GM18498 (cell line): Measurements from ENCODE around the gene ACTR5.

Experiments
- ATAC-seq: cut with Tn5 transposase; IDR thresholded peaks from one replicate; pipeline ENCODE4 v1.9.1; 2021; ENCODE audit warnings: mild to moderate bottlenecking, moderate library complexity; ENCODE audit not compliant: unreplicated experiment

The ACTR5 gene

DNA sequence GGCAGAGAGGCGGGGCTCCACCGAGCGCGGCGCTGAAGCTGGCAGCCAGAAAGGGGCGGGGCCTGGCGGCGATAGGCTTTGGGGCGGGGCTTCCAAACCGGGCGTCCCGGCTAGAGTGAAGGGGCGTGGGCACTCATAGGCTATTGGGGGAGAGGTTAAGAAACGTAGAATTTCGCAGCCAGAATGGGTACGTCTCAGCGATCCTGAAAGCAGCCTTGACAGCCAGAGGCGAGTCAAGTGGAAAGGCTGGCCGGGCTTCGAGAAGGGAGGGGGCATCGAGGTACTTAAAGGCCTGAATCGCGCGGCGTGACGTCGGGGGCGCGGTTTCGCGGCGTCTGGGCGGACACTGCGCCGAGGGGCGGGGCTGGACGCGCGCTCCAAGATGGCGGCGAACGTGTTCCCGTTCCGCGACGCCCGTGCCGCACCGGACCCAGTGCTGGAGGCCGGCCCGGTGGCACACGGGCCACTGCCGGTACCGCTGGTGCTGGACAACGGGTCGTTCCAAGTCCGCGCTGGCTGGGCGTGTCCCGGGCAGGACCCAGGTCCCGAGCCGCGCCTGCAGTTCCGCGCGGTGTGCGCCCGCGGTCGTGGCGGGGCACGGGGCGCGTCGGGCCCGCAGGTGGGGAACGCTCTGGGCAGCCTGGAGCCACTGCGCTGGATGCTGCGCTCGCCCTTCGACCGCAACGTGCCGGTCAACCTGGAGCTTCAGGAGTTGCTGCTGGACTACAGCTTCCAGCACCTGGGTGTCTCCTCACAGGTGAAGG is at the start of gene ACTR5:
TSS of gene ACTR5 (plus strand) at position 364 of the 764 bp plus-strand sequence. CDS start at position 383, 19 bp downstream.
- peak; percentile 91 for ATAC-seq

DNA sequence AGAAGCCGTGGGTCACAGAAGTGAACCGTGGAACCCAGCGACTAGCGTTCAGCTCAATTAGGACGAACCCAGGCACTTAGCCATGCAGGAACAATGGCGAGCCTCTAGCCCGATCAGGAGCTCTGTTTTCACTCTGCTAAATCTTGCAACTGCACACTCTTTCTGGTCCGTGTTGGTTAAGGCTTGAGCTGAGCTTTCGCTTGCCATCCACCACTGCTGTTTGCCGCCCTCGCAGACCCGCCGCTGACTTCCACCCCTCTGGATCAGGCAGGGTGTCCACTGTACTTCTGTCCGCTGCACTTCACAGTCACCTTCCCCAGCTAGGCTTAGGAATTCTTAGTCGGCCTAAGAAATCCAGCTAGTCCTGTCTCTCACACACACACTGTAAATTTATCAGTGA is 49.7 kb upstream of the ACTR5 start:
- no peak for ATAC-seq

DNA sequence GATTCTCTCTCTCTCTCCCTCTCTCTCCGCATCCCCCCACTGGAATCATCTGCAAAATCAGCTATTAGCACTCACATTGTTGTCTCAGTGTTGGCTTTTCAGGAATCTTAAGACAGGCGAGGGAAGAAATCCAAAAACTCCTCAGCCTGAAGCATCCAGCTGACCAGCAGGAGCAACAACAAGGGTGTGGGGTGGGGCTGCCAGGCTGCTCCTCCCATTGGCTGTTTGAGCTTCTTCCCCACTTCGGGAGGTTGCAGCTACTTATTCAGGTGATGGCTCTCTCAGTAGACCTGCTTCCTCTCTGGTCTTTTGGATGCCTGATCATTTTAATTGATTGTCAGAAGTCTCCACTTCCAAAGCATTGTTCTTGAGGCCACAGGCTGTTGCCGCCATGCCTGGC is 48.1 kb upstream of the ACTR5 start:
- ATAC-seq = no peak

DNA sequence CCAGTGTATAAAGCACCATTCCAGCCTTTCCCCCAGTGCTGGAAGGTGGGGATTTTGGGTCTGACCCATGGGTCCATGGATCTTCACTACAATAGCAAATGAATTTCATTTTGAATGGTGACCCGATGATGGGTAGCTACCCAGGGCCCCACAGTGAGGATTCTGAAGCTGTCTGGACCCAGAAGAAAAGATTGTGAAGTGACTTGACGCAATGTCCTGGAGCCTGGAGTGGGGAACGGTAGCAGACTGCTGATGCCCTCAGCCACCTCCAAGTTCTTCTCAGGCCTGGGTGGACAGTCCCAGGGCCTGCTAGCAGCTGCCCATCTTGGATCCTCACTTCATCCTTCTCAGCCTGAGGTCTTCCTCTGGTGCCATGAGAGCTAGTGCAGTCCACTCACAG is 47.3 kb upstream of the ACTR5 start:
- ATAC-seq = no peak

DNA sequence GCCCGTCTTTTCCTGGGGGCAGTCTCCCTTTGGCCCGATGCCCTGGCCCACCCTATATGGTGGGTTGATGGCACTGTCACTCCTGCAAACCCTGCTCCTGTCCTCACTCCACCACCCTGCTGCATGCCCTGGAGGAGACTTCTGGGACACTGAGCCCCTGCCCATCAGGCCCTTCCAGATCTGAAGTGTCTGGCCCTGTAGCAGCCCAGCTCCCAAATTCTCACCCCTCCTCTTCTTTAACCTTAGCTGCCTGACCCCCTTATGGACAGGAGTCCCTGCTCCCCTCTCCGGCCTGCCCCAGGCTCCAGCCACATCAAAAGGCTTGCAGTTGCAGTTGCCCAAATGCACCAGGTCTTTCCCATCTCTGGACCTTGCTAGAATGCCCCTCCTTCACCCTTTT is 44.7 kb upstream of the ACTR5 start:
- ATAC-seq = no peak

DNA sequence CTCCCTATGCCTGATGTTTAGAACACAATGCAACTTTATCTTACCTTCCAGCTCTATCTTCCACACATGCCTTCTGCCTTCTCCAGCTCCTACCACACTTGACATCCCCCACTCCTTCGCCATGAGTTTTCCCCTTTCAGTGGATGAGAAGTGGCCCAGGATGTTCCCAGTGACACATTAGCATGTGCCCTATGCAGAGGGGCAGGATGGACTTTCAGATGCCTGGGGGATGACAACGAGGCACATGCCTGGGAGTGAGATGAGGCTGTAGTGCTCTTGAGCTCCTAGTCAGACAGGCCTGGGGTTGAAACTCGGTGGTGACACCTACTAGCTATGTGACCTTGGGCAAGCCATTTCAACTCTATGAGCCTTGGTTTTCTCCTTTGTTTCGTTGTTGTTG is 44.1 kb upstream of the ACTR5 start:
- ATAC-seq = no peak

DNA sequence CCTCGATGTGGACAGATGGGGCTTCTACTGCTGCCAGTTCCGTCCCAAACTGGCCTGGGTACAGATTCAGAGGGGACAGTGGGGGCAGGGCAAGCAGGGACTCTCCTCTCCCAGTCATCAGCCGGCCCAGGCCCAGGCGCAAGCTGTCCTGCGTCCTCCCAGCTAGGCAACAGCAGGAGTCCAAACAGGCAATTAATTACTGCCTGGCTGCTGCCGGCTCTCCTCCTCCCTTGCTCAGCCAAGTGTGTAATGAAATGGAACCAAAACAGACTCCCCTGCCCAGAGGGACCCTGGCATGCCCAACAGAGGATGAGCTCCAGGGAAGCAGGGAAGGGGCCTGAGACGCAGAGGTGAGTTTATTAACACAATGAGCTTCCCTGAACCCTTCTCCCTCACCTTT is 41.8 kb upstream of the ACTR5 start:
- no peak for ATAC-seq

DNA sequence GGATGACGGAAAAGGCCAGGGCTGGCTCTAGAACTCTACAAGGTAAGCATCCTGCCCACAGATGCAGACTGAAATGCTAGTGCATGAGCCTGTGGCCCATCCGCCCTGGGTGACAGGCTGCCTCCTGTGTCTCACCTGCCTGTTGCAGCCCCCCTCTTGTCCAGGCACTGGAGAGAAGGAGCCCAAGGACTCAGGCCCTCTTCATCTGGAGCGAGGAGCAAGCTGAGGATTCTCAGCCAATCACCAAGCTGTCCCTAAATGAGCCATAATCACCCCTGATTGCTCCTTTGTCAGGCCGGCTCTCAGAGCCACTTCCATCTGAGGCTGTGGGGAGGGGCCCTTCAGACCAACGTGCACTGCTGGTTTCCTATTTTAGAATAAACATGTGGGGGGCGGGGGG is 34.0 kb upstream of the ACTR5 start:
- ATAC-seq = no peak

DNA sequence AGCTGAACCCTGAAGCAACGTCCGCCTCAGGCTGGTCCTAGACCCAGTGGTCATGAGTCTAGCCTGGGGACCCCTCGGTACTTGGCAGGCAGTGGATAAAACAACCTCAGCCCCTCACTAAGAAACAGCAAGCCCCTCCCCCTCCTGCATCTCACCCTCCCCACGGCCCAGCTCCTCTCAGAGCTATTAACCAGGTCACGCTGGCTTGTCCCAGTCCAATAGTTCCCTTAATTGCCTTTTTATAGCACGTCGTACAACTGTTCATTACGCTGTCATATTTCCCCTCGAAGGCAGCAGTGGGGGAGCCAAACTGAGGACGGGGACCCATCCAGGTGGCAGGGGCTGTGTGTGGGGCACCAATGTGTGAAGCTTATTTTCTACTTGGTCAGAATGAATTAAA is 32.6 kb upstream of the ACTR5 start:
- no peak for ATAC-seq

DNA sequence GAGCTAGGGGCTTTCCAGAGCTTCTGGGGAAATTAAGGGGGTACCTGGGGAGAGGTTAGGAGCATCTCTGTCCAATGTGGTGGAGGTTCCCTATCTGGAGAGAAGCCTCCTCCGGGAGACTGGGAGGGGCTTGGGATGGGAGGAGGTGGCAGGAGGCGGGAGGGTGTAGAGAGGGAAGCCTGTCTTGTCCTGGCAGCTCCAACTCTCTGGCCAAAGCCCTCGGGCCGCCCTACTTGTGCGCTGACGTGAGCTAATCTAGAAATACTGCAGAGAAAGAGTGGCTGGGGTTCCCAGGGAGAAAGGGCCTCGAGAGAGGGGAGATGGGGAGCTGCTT is 25.6 kb upstream of the ACTR5 start:
- ATAC-seq = no peak

DNA sequence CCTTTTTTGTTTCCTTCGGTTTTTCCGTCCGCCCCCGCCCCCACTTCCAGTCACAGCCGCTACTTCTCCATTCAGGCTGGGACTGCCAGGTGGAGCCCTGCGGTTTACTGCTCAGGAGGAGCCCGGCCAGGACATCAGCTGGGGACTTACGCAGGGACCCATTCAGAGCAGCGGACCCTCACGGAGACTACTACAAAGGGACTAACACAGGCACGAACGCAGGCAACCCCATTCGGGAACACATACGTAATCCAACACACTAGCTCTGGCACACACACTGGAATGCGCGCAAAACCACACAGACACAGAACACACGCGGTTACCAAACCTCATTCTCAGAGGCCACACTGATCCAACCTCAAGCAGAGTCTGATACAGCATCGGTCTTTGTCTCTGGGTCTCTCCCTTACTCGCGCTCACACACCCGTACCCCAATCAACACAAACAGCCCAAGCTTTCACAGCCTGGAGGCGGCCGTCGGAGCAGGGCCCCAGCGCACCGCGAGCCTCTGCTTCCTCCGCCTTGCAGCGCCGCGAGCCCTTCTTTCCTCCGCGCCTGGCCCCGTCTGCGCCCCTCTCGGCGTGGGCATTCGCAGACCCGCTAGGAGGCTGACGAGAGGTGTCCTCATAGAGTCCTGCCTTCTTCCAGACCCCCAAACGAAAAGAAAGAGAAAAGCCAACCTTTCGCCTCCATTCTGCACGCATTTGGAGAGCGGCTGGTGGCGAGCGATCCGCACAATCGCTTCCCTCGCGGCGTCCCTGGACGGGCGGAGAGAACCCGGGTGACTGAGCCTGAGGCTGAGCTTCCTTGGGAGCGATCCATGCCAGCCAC is 25.0 kb upstream of the ACTR5 start:
- ATAC-seq = no peak

DNA sequence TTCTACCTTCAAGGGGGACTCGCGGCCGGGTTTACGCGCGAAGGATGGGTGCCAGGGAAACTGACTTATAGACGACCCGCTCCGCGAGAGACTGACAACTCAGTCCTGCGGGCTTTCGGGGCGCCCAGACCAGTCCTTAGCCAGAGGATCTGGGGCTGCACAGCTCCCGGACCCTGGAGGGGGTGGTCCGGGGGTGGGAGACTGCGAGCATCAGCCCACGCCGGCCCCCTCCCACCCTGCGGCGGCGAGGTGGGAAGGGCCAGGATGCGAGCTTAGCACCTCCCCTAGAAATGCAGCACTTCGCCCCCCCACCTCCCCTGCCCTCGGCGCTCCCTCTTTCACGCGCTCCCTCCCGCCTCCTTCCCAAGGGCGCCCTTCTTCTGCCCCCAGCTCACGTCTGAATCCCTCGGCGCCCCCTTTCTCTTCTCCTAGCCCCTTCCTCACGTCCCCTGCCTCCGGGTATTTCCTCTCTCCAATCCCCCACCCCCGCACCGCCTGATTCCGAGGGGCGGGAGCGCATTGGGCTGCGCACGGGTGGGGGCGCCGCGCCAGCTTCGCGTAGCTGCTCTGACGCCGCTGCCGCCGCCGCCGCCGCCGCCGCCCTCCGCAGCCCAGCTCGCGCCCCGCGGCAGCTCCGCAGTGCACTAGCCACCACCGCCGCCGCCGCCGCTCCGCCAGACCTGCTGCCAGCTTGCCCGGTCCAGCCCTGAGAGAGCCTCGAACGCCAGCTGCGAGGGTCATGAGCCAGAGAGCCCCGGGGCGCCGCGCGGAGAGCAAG is 24.2 kb upstream of the ACTR5 start, which contains the start of gene SLC32A1:
TSS of gene SLC32A1 (plus strand) at position 639 of the 778 bp plus-strand sequence. CDS start 239 bp downstream, outside the sequence.
- no peak for ATAC-seq

DNA sequence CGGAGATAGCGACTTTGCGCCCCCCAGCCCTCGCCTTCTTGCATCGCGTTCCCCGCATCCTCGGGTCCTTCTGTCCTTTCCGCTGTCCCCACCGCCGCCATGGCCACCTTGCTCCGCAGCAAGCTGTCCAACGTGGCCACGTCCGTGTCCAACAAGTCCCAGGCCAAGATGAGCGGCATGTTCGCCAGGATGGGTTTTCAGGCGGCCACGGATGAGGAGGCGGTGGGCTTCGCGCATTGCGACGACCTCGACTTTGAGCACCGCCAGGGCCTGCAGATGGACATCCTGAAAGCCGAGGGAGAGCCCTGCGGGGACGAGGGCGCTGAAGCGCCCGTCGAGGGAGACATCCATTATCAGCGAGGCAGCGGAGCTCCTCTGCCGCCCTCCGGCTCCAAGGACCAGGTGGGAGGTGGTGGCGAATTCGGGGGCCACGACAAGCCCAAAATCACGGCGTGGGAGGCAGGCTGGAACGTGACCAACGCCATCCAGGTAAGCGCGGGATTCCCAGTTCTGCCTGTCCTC is 23.6 kb upstream of the ACTR5 start:
- ATAC-seq = no peak

DNA sequence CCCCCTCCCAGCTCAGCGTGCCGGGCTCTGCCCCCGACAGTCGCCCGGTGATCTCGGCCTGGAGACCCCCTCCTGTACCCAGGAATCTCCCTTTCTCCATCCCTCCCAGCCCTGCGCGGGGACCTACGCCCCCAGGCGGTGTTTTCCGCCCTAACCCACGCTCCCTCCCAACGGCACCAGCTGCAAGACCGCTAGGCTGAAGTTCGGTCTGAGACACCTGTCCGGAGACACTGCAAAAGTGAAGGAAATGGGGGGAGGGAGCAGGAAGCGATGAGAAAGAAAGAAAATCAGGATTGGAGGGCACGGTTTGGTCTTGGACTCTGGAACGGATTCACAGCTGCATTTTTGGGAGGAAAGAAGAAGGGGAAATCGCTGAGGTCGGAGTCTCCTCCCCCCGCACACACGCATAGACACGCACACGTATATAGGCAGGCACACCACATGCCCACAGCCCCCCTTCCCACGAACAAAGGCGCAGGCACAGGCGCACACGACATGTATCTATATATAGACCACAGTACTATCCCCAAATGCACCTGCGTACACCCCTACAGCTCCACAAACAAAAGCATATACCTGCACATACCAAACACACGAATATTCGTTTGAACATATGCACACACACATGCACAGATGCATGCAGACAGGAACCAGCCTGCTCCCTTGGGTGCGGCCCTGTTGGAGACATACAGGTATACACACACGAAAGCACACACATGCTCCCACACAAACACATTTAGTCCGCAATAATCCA is 22.9 kb upstream of the ACTR5 start:
- ATAC-seq = no peak

DNA sequence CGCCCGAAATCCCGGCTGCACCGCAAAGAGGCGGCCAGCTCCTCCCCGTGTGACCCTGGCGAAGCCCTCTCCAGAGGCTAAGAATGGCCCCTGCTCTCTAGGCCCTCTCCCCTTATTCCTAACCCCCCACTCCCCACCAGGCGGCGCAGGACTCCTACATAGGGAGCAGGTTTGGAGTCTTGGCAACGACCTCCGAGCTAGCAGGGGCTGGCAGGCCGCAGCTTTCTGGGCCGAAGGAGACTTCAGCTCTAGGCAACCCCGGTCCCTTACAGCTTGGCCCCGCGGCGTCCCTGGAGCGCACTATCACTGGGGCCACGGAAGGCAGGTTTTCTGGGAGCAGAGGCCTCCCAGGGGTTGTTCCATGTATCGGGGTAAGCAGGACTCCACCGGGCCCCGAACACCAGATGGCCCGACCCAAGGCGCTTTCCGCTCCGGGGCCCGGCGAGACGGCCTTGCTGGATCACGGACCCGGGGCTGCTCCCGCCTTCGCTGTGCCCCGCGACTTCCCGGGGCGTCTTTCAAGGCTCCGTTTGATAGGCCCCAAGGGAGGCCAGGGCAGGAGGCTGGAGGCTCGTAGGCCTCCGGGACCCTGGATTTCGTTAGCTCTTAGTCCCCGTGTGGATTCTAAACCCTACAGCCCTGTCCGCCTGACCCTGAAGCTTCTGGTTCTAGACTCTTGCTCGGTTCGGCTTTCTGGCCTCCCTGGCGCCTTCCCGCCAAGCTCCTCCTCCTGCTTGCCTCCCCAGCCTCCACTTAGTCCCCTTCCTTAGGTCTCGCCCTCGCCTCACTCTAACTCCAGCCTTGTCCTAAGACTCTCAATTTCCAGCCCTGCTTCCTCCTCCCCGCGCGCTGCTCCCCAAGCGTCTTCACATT is 22.1 kb upstream of the ACTR5 start:
- ATAC-seq = no peak

DNA sequence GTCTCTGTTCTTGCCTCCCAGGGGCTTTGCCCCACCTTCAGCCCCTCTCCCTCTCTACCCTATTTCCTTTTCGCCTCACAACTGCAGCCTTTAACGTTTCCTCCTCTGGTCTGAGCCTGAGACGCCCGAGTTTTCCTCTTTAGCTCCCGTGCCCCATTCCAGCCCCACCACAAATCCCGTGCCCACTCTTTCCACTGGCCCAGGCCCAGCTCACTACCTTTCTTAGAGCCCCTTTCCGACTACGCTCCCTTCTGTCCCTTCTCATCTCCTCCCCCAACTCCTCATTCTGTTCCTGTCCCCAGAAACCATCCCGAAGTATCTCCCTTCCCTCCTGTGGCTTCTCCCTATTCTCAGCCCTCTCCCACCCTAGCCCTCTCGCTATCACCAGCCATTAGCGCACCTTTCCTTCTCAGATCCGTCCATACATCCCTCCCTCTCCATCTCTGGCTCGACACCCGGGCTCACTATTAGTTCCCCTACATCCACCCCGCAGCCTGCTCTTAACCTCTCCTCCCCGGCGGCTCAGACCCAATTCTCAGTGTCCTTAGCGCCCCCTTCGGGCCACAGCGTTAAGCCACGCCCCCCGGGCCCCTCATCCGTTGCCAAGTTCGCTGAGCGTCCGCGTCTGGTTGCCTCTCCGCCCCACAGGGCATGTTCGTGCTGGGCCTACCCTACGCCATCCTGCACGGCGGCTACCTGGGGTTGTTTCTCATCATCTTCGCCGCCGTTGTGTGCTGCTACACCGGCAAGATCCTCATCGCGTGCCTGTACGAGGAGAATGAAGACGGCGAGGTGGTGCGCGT is 21.3 kb upstream of the ACTR5 start:
- ATAC-seq = no peak

DNA sequence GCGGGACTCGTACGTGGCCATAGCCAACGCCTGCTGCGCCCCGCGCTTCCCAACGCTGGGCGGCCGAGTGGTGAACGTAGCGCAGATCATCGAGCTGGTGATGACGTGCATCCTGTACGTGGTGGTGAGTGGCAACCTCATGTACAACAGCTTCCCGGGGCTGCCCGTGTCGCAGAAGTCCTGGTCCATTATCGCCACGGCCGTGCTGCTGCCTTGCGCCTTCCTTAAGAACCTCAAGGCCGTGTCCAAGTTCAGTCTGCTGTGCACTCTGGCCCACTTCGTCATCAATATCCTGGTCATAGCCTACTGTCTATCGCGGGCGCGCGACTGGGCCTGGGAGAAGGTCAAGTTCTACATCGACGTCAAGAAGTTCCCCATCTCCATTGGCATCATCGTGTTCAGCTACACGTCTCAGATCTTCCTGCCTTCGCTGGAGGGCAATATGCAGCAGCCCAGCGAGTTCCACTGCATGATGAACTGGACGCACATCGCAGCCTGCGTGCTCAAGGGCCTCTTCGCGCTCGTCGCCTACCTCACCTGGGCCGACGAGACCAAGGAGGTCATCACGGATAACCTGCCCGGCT is 20.6 kb upstream of the ACTR5 start:
- no peak for ATAC-seq

DNA sequence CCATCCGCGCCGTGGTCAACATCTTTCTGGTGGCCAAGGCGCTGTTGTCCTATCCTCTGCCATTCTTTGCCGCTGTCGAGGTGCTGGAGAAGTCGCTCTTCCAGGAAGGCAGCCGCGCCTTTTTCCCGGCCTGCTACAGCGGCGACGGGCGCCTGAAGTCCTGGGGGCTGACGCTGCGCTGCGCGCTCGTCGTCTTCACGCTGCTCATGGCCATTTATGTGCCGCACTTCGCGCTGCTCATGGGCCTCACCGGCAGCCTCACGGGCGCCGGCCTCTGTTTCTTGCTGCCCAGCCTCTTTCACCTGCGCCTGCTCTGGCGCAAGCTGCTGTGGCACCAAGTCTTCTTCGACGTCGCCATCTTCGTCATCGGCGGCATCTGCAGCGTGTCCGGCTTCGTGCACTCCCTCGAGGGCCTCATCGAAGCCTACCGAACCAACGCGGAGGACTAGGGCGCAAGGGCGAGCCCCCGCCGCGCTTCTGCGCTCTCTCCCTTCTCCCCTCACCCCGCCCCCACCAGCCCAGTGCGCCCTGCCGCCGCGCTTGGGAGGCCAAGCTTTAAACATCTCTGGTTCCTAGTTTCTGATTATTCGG is 20.0 kb upstream of the ACTR5 start:
- ATAC-seq = no peak
